Caco-2 (cell line): ENCODE measurements around the gene CREB5. TPM values are rescaled to one million over a fixed set of nuclear protein-coding genes. Genes with fewer than 3 reads are reported as not detected.

Experiments used
- BruUV-seq: library from RNA; stranded (reverse); fragments of 400-500 nt; replicated peaks from 2 replicates; lab custom pipeline; 2021; lab: Mats Ljungman, UMichigan
- CTCF ChIA-PET: fragments of 300-600 bp; sonication (Branson Sonifier 250); formaldehyde crosslinking; loops from one replicate; lab custom pipeline; 2022; ENCODE audit warnings: antibody characterized with exemption; lab: Charles Lee
- POLR2A ChIA-PET: fragments of 300-600 bp; sonication (Branson Sonifier 250); formaldehyde crosslinking; loops from one replicate; lab custom pipeline; 2022; ENCODE audit warnings: antibody characterized with exemption; lab: Charles Lee
- DNase-seq, 2 experiments: peaks; one replicate each; pipeline versions ENCODE4 v3.0.0 to v3.0.0-alpha.2; 2020 to 2022
- H3K27me3 ChIP-seq: replicated peaks from 2 replicates; pipeline ENCODE4 v1.6.0; 2011; ENCODE audit warnings: low read length; ENCODE audit not compliant: control insufficient read depth, insufficient read depth
- H3K36me3 ChIP-seq: 2 replicates; pipeline ENCODE4 v1.5.1; 2011; ENCODE audit warnings: low read length; ENCODE audit not compliant: control insufficient read depth, insufficient read depth
- H3K4me1 ChIP-seq: fragments of 250-450 bp; sonication (Bioruptor Pico); 2 replicates; pipeline ENCODE4 v1.5.1; 2020; ENCODE audit warnings: mild to moderate bottlenecking
- H3K4me3 ChIP-seq: 2 replicates; pipeline ENCODE4 v1.5.1; 2011; ENCODE audit warnings: low read depth, mild to moderate bottlenecking, control low read depth, low read length
- H3K9me3 ChIP-seq: fragments of 250-450 bp; sonication (Bioruptor Pico); 2 replicates; pipeline ENCODE4 v1.5.1; 2020; ENCODE audit warnings: mild to moderate bottlenecking, moderate library complexity
- H3K27ac Mint-ChIP-seq: one replicate; pipeline ENCODE4 v1.8.0; 2022; ENCODE audit warnings: mixed read lengths; ENCODE audit not compliant: unreplicated experiment
- H3K27me3 Mint-ChIP-seq: one replicate; pipeline ENCODE4 v1.8.0; 2022; ENCODE audit warnings: mixed read lengths; ENCODE audit not compliant: insufficient read depth, unreplicated experiment
- H3K36me3 Mint-ChIP-seq: one replicate; pipeline ENCODE4 v1.8.0; 2022; ENCODE audit warnings: mild to moderate bottlenecking, mixed read lengths; ENCODE audit not compliant: insufficient read depth, unreplicated experiment
- H3K4me1 Mint-ChIP-seq: one replicate; pipeline ENCODE4 v1.8.0; 2022; ENCODE audit warnings: low read depth, mixed read lengths; ENCODE audit not compliant: unreplicated experiment
- H3K4me3 Mint-ChIP-seq: one replicate; pipeline ENCODE4 v1.8.0; 2022; ENCODE audit warnings: mild to moderate bottlenecking, moderate library complexity, mixed read lengths; ENCODE audit not compliant: unreplicated experiment
- H3K9me3 Mint-ChIP-seq: one replicate; pipeline ENCODE4 v1.8.0; 2022; ENCODE audit warnings: mixed read lengths; ENCODE audit not compliant: unreplicated experiment
- CTCF ChIP-seq, 2 experiments: fragments of 200-600 bp in 1 of 2; IDR thresholded peaks; 1 replicate in 1 of 2; 2 replicates in 1 of 2; pipeline versions ENCODE4 v1.5.1 to v1.8.0; 2011 to 2022; ENCODE audit warnings: antibody characterized with exemption in 1 of 2, control low read depth in 1 of 2, inconsistent platforms in 1 of 2, low read depth in 1 of 2, low read length in 1 of 2, mild to moderate bottlenecking in 1 of 2, moderate library complexity in 1 of 2; ENCODE audit not compliant: insufficient read depth in 1 of 2, severe bottlenecking in 1 of 2, unreplicated experiment in 1 of 2
- intact Hi-C: fragments of 100-400 bp; cut with micrococcal nuclease; formaldehyde crosslinking; loops from one replicate; pipeline ENCODE4 v1.10.0; 2022; ENCODE audit not compliant: unreplicated experiment
- total RNA-seq: library from RNA; stranded (reverse); gene quantifications from 2 replicates; pipeline ENCODE4 v1.2.3, GENCODE V29; 2022

CREB5 gene
- total RNA-seq, 1 experiment from 2014 or later = 9.1 TPM

GRCh38 chr7:28579571-28579970 is 167.3 kb downstream of the CREB5 start:
- H3K4me3 Mint-ChIP-seq = no peak overlapping the region
- H3K27ac Mint-ChIP-seq = no peak overlapping the region
- H3K36me3 Mint-ChIP-seq = no peaks in the 10 kb centered on the region
- no peaks in the 10 kb centered on the region for H3K27me3 ChIP-seq
- no TSS peak for BruUV-seq
- POLR2A ChIA-PET = no interaction called here
- no peak overlapping the region for H3K4me3 ChIP-seq
- no peak for TF ChIP-seq CTCF (IDR thresholded peaks at IDR 0.05; ENCODE audit: insufficient read depth in 1 of 2, low read depth in 1 of 2, low read length in 1 of 2, severe bottlenecking in 1 of 2, unreplicated experiment in 1 of 2)
- CTCF ChIA-PET = no interaction called here
- 0 out of 2 replicates have a peak, but pooled peaks cover 5% of the 10 kb centered on the region for H3K4me1 ChIP-seq
- H3K36me3 ChIP-seq = no peaks in the 10 kb centered on the region
- H3K4me1 Mint-ChIP-seq = peaks cover 7% of the 10 kb centered on the region
- no peaks in the 10 kb centered on the region for H3K9me3 ChIP-seq
- H3K9me3 Mint-ChIP-seq = no peaks in the 10 kb centered on the region
- intact Hi-C loops = loop anchor here (5.0 kb wide), 1 partner anchor 37 kb away; no protein-coding TSS in a partner anchor
- DNase-seq = peak in 1 of 2 experiments; percentile 7
- H3K27me3 Mint-ChIP-seq = no peaks in the 10 kb centered on the region

DNA sequence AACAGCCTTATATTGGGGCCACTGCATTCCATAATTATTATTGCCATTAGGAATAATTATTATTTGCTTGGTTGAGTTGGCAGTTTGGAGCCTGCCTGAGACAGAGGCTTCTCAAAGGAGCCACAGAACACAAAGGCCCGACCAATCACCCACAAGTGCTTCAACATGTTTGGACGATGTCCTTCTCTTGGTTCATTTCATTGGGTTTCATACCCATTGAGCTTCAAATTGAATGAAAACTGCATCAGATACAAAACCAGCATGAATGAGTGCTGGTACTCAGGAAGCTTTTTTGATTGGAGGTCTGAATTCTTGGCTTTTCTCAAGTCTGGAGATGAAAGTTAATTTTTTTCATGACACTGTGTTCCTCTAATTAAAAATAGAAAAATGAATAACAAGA is 168.3 kb downstream of the CREB5 start:
- no peaks in the 10 kb centered on the region for H3K36me3 Mint-ChIP-seq
- no peaks in the 10 kb centered on the region for H3K27me3 Mint-ChIP-seq
- Histone ChIP-seq H3K36me3 (no peaks in the 10 kb centered on the region), H3K27me3 (no peaks in the 10 kb centered on the region), H3K4me1 (0 out of 2 replicates have a peak, but pooled peaks cover 9% of the 10 kb centered on the region), H3K9me3 (no peaks in the 10 kb centered on the region), H3K4me3 (no peak overlapping the region)
- no peak overlapping the region for H3K27ac Mint-ChIP-seq
- CTCF ChIA-PET = no interaction called here
- peaks cover 7% of the 10 kb centered on the region for H3K4me1 Mint-ChIP-seq
- no peak for DNase-seq
- intact Hi-C loops = no loop called here
- POLR2A ChIA-PET = no interaction called here
- H3K4me3 Mint-ChIP-seq = no peak overlapping the region
- BruUV-seq = no TSS peak
- TF ChIP-seq CTCF (IDR thresholded peaks at IDR 0.05; ENCODE audit: insufficient read depth in 1 of 2, low read depth in 1 of 2, low read length in 1 of 2, severe bottlenecking in 1 of 2, unreplicated experiment in 1 of 2) = no peak
- no peaks in the 10 kb centered on the region for H3K9me3 Mint-ChIP-seq

DNA sequence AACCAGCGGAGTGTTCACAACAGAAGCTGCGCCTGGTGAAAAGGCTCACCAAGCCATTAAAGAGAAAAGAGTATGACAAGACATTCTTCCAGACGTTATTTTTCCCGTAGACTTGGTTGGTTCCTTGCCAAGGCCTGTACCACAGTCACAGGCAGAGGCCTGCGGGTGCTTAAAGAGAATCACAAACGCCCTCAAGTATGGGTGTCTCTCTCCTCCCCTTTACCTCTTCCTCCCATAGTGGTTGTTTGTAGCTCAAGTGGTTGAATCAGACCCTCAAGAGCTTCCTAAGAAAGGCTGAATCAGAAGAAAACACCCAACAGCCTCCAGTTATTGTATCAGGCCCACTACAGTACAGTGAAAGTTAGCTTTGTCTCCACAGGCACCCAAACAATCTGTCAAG is 169.0 kb downstream of the CREB5 start:
- Mint-ChIP-seq H3K9me3 (no peaks in the 10 kb centered on the region), H3K27ac (no peak overlapping the region), H3K27me3 (no peaks in the 10 kb centered on the region), H3K36me3 (no peaks in the 10 kb centered on the region), H3K4me1 (peaks cover 7% of the 10 kb centered on the region), H3K4me3 (no peak overlapping the region)
- TF ChIP-seq CTCF (IDR thresholded peaks at IDR 0.05; ENCODE audit: insufficient read depth in 1 of 2, low read depth in 1 of 2, low read length in 1 of 2, severe bottlenecking in 1 of 2, unreplicated experiment in 1 of 2) = no peak
- no peaks in the 10 kb centered on the region for H3K27me3 ChIP-seq
- no peaks in the 10 kb centered on the region for H3K36me3 ChIP-seq
- ChIA-PET POLR2A (no interaction called here), CTCF (no interaction called here)
- no TSS peak for BruUV-seq
- intact Hi-C loops = no loop called here
- 0 out of 2 replicates have a peak, but pooled peaks cover 11% of the 10 kb centered on the region for H3K4me1 ChIP-seq
- DNase-seq = no peak
- no peak overlapping the region for H3K4me3 ChIP-seq
- H3K9me3 ChIP-seq = no peaks in the 10 kb centered on the region
